SK-N-SH (cell line): ENCODE measurements around the gene B3GALT4.
A peak's percentile ranks its signal among the peaks of the same experiment; 100 is the strongest.

Experiments used
- EP300 ChIP-seq, 2 experiments: IDR thresholded peaks; 2 replicates each; pipeline versions ENCODE4 v1.4.0 to v1.6.1; 2012; ENCODE audit warnings: borderline replicate concordance in 1 of 2, low read depth in 1 of 2, low read length in 1 of 2
- EZH2phosphoT487 ChIP-seq: fragments of 200-600 bp; sonication (generic); IDR thresholded peaks from 2 replicates; pipeline ENCODE4 v1.6.1; 2017; ENCODE audit warnings: low read depth, mixed run types, mild to moderate bottlenecking, antibody characterized with exemption, moderate library complexity, borderline replicate concordance
- FOSL2 ChIP-seq: IDR thresholded peaks from 2 replicates; pipeline ENCODE4 v1.4.0; 2012; ENCODE audit warnings: low read depth, mild to moderate bottlenecking, moderate library complexity, borderline replicate concordance
- FOXM1 ChIP-seq: IDR thresholded peaks from 2 replicates; pipeline ENCODE4 v1.4.0; 2012; ENCODE audit warnings: low read depth, mild to moderate bottlenecking
- MEF2A ChIP-seq: IDR thresholded peaks from 2 replicates; pipeline ENCODE4 v1.4.0; 2012; ENCODE audit warnings: low read depth, borderline replicate concordance
- NRF1 ChIP-seq: IDR thresholded peaks from 2 replicates; pipeline ENCODE4 v1.6.1; 2012; ENCODE audit warnings: low read depth, mild to moderate bottlenecking, low read length
- POLR2AphosphoS5 ChIP-seq: IDR thresholded peaks from 2 replicates; pipeline ENCODE4 v1.6.1; 2012; ENCODE audit warnings: low read depth, low read length
- RAD21 ChIP-seq: IDR thresholded peaks from 2 replicates; pipeline ENCODE4 v1.6.1; 2012; ENCODE audit warnings: mild to moderate bottlenecking, low read length
- RCOR1 ChIP-seq: fragments of 150-350 bp; IDR thresholded peaks from 2 replicates; pipeline ENCODE4 v1.6.1; 2017; ENCODE audit warnings: antibody characterized with exemption, low read length
- YY1 ChIP-seq: IDR thresholded peaks from 2 replicates; pipeline ENCODE4 v1.4.0; 2012; ENCODE audit warnings: low read depth, mild to moderate bottlenecking
- TF ChIP-seq, protein P1 (sequence below): fragments of 200-600 bp; sonication (generic); IDR thresholded peaks from 2 replicates; pipeline ENCODE4 v1.6.1; 2017; ENCODE audit warnings: antibody characterized with exemption, mild to moderate bottlenecking, moderate library complexity
- TF ChIP-seq, protein P2 (sequence below): IDR thresholded peaks from 2 replicates; pipeline ENCODE4 v1.4.0; 2012; ENCODE audit warnings: low read depth

DNA sequence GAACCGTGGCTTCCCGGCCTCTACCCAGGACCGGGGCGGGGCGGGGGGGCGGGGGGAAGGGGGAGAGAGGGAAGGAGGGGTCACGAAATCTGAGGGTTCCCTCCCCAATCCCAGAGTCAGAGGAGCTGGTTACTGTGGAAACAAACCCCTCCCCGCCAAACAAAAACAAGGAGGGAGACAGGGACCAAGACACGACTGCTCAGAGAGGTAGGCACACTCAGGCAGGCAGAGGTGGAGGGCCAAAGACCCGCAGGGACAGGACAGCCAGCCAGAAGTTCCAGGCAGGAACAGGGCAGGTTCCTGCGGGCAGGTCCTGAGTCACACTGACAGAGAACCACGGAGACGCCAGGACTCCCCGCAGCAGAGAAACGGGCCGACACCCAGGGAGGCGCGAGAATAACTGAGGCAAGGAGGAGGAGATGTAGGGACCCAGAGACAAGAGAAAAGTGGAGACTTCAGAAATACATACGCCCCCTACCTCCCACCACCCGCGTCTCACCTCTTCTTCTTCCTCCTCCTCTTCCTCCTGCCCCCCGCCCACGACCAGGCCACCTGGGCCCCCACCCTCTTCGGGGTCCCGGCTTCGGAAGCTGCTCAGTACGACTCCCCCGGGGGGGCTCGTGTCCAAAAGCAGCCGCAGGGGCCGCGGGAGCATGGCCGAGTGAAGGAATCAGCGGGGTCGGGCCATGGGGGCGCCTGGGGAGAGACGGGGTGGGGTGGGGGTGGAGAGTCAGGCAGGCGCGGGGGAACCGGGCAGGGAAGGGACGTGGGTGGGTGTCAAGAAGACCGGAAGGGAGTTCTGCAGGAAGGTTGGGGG lies 21.2 kb downstream of the B3GALT4 start:
- TF ChIP-seq, protein P1, sequence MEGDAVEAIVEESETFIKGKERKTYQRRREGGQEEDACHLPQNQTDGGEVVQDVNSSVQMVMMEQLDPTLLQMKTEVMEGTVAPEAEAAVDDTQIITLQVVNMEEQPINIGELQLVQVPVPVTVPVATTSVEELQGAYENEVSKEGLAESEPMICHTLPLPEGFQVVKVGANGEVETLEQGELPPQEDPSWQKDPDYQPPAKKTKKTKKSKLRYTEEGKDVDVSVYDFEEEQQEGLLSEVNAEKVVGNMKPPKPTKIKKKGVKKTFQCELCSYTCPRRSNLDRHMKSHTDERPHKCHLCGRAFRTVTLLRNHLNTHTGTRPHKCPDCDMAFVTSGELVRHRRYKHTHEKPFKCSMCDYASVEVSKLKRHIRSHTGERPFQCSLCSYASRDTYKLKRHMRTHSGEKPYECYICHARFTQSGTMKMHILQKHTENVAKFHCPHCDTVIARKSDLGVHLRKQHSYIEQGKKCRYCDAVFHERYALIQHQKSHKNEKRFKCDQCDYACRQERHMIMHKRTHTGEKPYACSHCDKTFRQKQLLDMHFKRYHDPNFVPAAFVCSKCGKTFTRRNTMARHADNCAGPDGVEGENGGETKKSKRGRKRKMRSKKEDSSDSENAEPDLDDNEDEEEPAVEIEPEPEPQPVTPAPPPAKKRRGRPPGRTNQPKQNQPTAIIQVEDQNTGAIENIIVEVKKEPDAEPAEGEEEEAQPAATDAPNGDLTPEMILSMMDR, result peak; percentile 15; the same call in 1 of the 2 replicates
- TF ChIP-seq EZH2phosphoT487, result no peak
- no peak for TF ChIP-seq RCOR1
- peak; percentile 68 for TF ChIP-seq POLR2AphosphoS5
- no peak for TF ChIP-seq MEF2A
- TF ChIP-seq FOXM1, result no peak
- no peak for TF ChIP-seq EP300 (IDR thresholded peaks at IDR 0.05; ENCODE audit: borderline replicate concordance in 1 of 2, low read depth in 1 of 2, low read length in 1 of 2)
- TF ChIP-seq RAD21, result no peak
- no peak for TF ChIP-seq YY1
- TF ChIP-seq FOSL2, result no peak
- TF ChIP-seq NRF1, result no peak
- TF ChIP-seq, protein P2, sequence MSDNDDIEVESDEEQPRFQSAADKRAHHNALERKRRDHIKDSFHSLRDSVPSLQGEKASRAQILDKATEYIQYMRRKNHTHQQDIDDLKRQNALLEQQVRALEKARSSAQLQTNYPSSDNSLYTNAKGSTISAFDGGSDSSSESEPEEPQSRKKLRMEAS, result no peak
